Dermis microvascular lymphatic vessel endothelial cell (primary cell): ENCODE results near the gene ZMYM1. TPM values are rescaled to one million over a fixed set of nuclear protein-coding genes. Genes with fewer than 3 reads are reported as not detected.

Source experiments
- total RNA-seq: library from RNA; depleted of rRNA; stranded (reverse); fragments of >200 nt; gene quantifications from 2 replicates; pipeline ENCODE4 v1.2.1, GENCODE V29; 2014

The ZMYM1 gene
- total RNA-seq, 1 donor from 2014 or later: 16.6 TPM

Other genes starting within 250 kb of the ZMYM1 start
- gene SMIM12, start 219.6 kb upstream of the ZMYM1 start, total RNA-seq: 42.1 and 44.1 TPM in 2 replicates
- gene DLGAP3, start 149.7 kb upstream of the ZMYM1 start, total RNA-seq: under 0.01 TPM in 2 replicates
- gene TMEM35B, start 94.0 kb upstream of the ZMYM1 start, total RNA-seq: 30.6 and 50.1 TPM in 2 replicates
- 6.9 and 8.3 TPM in 2 replicates for gene ZMYM6, start 47.4 kb upstream of the ZMYM1 start, total RNA-seq
- 127 and 153 TPM in 2 replicates for gene SFPQ, start 113.8 kb downstream of the ZMYM1 start, total RNA-seq
- gene ZMYM4, start 189.3 kb downstream of the ZMYM1 start, total RNA-seq: 25.3 and 27.4 TPM in 2 replicates